Measurements from ENCODE around the gene POLL.
A peak's percentile ranks its signal among the peaks of the same experiment; 100 is the strongest.

The POLL gene

DNA sequence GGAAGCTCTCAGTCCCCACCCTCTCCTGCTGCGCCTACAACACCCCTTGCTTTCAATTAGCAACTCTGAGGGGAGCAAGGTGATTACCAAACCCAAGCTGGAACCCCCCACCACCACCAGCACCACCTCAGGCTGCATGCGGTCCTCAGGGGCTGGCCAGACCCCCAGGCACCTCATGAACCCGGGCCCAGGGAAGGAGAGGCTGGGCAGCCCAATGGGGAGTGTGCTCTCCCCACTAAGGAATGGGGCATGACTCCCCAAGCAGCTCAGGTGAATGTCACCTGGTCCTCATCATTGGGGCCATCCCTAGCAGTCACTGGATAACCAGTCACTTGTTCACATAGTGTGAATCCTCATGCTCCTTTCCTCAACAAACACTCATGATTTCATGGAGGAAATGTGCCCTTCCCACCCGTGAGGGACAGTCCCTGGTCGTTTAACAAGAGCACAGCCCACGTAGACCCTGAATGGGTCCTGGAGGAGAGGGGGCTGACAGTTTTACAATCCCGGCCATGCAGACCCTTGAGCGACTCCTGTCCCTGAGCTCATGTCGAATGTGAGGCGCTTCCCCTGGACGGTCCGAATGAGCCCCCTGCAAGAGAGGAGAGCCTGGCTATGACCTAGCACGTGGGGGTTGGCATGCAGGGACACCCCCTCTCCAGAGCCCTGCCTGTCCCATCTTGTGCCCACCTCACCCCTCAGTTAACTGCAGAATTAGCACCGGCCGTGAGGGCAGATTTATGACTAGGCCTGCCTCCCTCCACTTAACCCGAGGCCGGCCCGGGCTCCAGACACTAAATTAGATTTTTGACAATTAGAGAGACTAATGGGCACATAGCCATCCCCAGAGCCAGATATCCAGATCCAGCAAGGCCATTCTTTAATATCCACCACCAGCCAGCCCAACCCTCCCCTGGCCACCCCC, 29.1 kb downstream of the POLL start:
- TF ChIP-seq EZH2phosphoT487 (IDR thresholded peaks at IDR 0.05; ENCODE audit: borderline replicate concordance), result no peak
- TF ChIP-seq, protein P1, sequence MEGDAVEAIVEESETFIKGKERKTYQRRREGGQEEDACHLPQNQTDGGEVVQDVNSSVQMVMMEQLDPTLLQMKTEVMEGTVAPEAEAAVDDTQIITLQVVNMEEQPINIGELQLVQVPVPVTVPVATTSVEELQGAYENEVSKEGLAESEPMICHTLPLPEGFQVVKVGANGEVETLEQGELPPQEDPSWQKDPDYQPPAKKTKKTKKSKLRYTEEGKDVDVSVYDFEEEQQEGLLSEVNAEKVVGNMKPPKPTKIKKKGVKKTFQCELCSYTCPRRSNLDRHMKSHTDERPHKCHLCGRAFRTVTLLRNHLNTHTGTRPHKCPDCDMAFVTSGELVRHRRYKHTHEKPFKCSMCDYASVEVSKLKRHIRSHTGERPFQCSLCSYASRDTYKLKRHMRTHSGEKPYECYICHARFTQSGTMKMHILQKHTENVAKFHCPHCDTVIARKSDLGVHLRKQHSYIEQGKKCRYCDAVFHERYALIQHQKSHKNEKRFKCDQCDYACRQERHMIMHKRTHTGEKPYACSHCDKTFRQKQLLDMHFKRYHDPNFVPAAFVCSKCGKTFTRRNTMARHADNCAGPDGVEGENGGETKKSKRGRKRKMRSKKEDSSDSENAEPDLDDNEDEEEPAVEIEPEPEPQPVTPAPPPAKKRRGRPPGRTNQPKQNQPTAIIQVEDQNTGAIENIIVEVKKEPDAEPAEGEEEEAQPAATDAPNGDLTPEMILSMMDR (conservative IDR thresholded peaks at IDR 0.05; ENCODE audit: low read length), result no peak
- no peaks in the 10 kb centered on the region for H3F3A ChIP-seq (ENCODE audit: low read depth)
- no peaks in the 10 kb centered on the region for H3K9me3 ChIP-seq (ENCODE audit: insufficient read depth, low read depth, low read length)
- no peaks in the 10 kb centered on the region for H4K20me1 ChIP-seq (ENCODE audit: insufficient read depth, low read length, poor library complexity, severe bottlenecking)
- H3K4me3 ChIP-seq (ENCODE audit: low read length, poor library complexity, severe bottlenecking), result no peak overlapping the region
- no peaks in the 10 kb centered on the region for H3K9me2 ChIP-seq (replicated peaks; ENCODE audit: low read depth, low read length)
- H3K9ac ChIP-seq (ENCODE audit: low read depth, low read length, poor library complexity, severe bottlenecking), result peak overlapping the region; percentile 60
- peak overlapping the region; percentile 21 for H3K4me2 ChIP-seq (ENCODE audit: low read depth, low read length, poor library complexity, severe bottlenecking)
- H3K27me3 ChIP-seq (ENCODE audit: insufficient read depth, low read length, poor library complexity, severe bottlenecking), result no peaks in the 10 kb centered on the region
- H3K79me2 ChIP-seq (ENCODE audit: insufficient read depth, low read length), result no peaks in the 10 kb centered on the region
- peaks cover 22% of the 10 kb centered on the region for H3K4me1 ChIP-seq (ENCODE audit: insufficient read depth, low read length, poor library complexity, severe bottlenecking)
- no peak overlapping the region for H2AFZ ChIP-seq (ENCODE audit: low read length)
- no peaks in the 10 kb centered on the region for H3K36me3 ChIP-seq (ENCODE audit: insufficient read depth, low read length)

DNA sequence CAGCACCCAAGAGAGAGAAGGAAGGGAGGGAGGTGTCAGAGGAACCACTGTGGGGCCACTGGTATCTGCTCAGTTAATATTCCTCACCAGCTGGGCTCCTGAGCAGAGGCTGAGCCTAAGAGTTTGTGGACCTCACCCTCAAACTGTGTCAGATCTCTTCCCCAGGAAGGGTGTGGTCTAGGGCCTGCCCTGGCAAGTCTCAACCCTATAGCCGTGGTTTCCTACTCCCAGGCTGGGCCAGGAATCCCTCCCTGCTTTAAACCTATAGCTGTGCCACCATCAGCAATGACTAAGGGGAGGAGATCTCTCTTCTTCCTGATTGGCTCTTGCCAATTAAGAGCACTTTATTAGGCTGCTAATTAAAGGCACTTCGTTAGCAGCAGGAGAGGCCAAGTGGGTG, 29.9 kb downstream of the POLL start:
- Histone ChIP-seq H3K9me3 (ENCODE audit: insufficient read depth, low read depth, low read length) (no peaks in the 10 kb centered on the region), H3K36me3 (ENCODE audit: insufficient read depth, low read length) (peaks cover 5% of the 10 kb centered on the region; the same call in 1 of the 2 replicates), H3F3A (ENCODE audit: low read depth) (no peaks in the 10 kb centered on the region), H3K4me1 (ENCODE audit: insufficient read depth, low read length, poor library complexity, severe bottlenecking) (peaks cover 22% of the 10 kb centered on the region), H3K4me2 (ENCODE audit: low read depth, low read length, poor library complexity, severe bottlenecking) (peak overlapping the region; percentile 21), H3K9me2 (replicated peaks; ENCODE audit: low read depth, low read length) (no peaks in the 10 kb centered on the region), H3K9ac (ENCODE audit: low read depth, low read length, poor library complexity, severe bottlenecking) (peak overlapping the region; percentile 60), H3K79me2 (ENCODE audit: insufficient read depth, low read length) (no peaks in the 10 kb centered on the region), H3K27me3 (ENCODE audit: insufficient read depth, low read length, poor library complexity, severe bottlenecking) (no peaks in the 10 kb centered on the region), H3K4me3 (ENCODE audit: low read length, poor library complexity, severe bottlenecking) (no peak overlapping the region), H2AFZ (ENCODE audit: low read length) (no peak overlapping the region), H4K20me1 (ENCODE audit: insufficient read depth, low read length, poor library complexity, severe bottlenecking) (no peaks in the 10 kb centered on the region)
- no peak for TF ChIP-seq EZH2phosphoT487 (IDR thresholded peaks at IDR 0.05; ENCODE audit: borderline replicate concordance)
- TF ChIP-seq, protein P1 (conservative IDR thresholded peaks at IDR 0.05; ENCODE audit: low read length), result no peak

DNA sequence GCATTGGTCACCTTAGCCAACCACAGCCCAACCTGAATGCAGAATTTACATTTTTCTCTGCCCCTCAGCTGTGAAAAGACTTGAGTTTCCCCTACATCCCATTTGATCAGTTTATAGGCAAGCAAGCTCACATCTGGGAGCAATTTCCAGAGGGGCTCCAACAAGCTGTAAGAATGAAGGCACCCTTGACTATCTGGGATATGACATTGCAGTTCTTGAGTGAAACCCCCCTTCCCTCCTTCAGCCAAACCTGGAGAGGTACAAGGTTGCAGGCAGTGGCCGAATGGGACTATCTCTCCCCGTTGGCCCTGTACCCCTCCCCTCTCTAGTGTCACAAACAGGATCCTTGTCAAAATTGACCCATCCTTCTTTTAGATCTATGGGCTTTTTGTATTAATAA, 30.5 kb downstream of the POLL start:
- no peaks in the 10 kb centered on the region for H3K9me3 ChIP-seq (ENCODE audit: insufficient read depth, low read depth, low read length)
- no peak overlapping the region for H3K4me3 ChIP-seq (ENCODE audit: low read length, poor library complexity, severe bottlenecking)
- H3K36me3 ChIP-seq (ENCODE audit: insufficient read depth, low read length), result peaks cover 11% of the 10 kb centered on the region; the same call in 1 of the 2 replicates
- peak overlapping the region; percentile 60 for H3K9ac ChIP-seq (ENCODE audit: low read depth, low read length, poor library complexity, severe bottlenecking)
- H3K27me3 ChIP-seq (ENCODE audit: insufficient read depth, low read length, poor library complexity, severe bottlenecking), result no peaks in the 10 kb centered on the region
- H2AFZ ChIP-seq (ENCODE audit: low read length), result no peak overlapping the region
- TF ChIP-seq, protein P1 (conservative IDR thresholded peaks at IDR 0.05; ENCODE audit: low read length), result no peak
- peaks cover 22% of the 10 kb centered on the region for H3K4me1 ChIP-seq (ENCODE audit: insufficient read depth, low read length, poor library complexity, severe bottlenecking)
- H3F3A ChIP-seq (ENCODE audit: low read depth), result no peaks in the 10 kb centered on the region
- H3K79me2 ChIP-seq (ENCODE audit: insufficient read depth, low read length), result no peaks in the 10 kb centered on the region
- no peaks in the 10 kb centered on the region for H3K9me2 ChIP-seq (replicated peaks; ENCODE audit: low read depth, low read length)
- peak overlapping the region; percentile 21 for H3K4me2 ChIP-seq (ENCODE audit: low read depth, low read length, poor library complexity, severe bottlenecking)
- H4K20me1 ChIP-seq (ENCODE audit: insufficient read depth, low read length, poor library complexity, severe bottlenecking), result no peaks in the 10 kb centered on the region
